Measurements from ENCODE around the gene NADSYN1.

DNA sequence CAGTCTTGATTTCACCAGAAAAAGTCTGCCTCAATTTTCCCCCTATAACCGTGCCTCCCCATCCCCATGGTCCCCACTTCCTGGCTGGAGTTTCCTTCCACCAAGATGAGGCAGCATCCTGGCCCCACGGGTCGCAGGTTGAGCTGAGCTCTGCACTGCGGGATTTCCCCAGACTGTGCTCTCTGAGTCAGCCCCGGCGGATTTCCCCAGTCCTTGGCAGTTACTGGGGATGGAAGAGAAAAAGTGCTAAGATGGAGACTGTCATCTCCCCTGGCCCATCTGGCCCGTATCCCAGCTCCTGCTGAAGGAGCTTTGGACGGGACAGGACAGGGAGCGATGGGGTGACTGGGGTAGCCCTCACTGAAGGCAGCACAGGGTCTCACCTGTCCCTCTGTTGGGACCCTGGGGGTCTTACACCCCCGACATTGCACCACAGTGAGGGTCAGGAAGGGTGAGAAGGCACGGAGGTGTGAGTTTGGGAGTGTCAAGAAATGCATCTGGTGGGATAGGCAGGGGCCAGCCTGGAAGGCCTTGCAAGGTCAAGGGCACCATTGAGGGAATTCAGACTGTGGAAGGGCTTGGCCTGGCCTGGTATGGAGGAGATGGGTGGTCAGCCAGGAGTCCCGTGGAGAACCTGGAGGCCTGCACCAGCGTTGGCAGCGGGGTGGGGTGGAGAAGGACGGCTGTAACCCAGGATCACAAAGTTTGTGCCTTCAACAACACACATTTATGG, 36.5 kb downstream of the NADSYN1 start:
- TF ChIP-seq, protein P1, sequence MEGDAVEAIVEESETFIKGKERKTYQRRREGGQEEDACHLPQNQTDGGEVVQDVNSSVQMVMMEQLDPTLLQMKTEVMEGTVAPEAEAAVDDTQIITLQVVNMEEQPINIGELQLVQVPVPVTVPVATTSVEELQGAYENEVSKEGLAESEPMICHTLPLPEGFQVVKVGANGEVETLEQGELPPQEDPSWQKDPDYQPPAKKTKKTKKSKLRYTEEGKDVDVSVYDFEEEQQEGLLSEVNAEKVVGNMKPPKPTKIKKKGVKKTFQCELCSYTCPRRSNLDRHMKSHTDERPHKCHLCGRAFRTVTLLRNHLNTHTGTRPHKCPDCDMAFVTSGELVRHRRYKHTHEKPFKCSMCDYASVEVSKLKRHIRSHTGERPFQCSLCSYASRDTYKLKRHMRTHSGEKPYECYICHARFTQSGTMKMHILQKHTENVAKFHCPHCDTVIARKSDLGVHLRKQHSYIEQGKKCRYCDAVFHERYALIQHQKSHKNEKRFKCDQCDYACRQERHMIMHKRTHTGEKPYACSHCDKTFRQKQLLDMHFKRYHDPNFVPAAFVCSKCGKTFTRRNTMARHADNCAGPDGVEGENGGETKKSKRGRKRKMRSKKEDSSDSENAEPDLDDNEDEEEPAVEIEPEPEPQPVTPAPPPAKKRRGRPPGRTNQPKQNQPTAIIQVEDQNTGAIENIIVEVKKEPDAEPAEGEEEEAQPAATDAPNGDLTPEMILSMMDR (IDR thresholded peaks at IDR 0.05 in 2 of 3, conservative IDR thresholded peaks at IDR 0.05 in 1 of 3; ENCODE audit: borderline replicate concordance in 1 of 3, insufficient read depth in 1 of 3, low read depth in 2 of 3, low read length in 2 of 3) = no peak
- no peak for TF ChIP-seq EZH2 (IDR thresholded peaks at IDR 0.05)

Data from HCT116 (cell line).